ENCODE results near the gene ERCC3.
"Not testable (repeated sequence)": the region's sequence is repeated elsewhere in the genome, so short reads cannot be mapped to it uniquely, and the experiment has no call there.

Gene ERCC3

DNA sequence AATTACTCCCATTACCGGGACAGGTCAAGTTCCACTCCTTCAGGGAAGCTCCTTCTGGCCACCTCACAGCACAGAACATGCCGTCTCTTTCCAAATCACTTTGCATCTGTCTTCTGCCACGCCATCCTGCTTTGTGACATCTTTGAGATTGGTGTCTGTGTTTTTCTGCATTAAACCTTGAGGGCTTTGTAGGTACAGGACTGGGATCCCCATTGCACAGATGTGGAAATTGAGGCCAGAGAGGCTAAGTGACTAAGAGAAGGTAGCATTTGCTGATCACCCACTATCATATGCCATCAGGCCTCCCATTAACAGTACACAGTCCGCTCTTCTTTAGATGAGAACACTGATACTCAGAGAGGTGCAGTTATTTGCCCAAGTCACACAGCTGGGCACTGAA lies 64.4 kb downstream of the ERCC3 start:
- Histone ChIP-seq H3K9me3 (ENCODE audit: control insufficient read depth, low read length) (no peaks in the 10 kb centered on the region), H3K27me3 (ENCODE audit: control insufficient read depth, insufficient read depth, low read length) (no peaks in the 10 kb centered on the region), H3K4me1 (peaks cover 10% of the 10 kb centered on the region), H2AFZ (no peak overlapping the region), H3K79me2 (no peaks in the 10 kb centered on the region), H3K4me3 (ENCODE audit: low read depth, low read length) (no peak overlapping the region), H3K9ac (no peak overlapping the region), H3K27ac (no peak overlapping the region), H3K36me3 (ENCODE audit: control insufficient read depth, insufficient read depth, low read length) (no peaks in the 10 kb centered on the region), H3K4me2 (ENCODE audit: low read length) (no peak overlapping the region)
- TF ChIP-seq, protein P1, sequence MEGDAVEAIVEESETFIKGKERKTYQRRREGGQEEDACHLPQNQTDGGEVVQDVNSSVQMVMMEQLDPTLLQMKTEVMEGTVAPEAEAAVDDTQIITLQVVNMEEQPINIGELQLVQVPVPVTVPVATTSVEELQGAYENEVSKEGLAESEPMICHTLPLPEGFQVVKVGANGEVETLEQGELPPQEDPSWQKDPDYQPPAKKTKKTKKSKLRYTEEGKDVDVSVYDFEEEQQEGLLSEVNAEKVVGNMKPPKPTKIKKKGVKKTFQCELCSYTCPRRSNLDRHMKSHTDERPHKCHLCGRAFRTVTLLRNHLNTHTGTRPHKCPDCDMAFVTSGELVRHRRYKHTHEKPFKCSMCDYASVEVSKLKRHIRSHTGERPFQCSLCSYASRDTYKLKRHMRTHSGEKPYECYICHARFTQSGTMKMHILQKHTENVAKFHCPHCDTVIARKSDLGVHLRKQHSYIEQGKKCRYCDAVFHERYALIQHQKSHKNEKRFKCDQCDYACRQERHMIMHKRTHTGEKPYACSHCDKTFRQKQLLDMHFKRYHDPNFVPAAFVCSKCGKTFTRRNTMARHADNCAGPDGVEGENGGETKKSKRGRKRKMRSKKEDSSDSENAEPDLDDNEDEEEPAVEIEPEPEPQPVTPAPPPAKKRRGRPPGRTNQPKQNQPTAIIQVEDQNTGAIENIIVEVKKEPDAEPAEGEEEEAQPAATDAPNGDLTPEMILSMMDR (IDR thresholded peaks at IDR 0.05), result no peak

DNA sequence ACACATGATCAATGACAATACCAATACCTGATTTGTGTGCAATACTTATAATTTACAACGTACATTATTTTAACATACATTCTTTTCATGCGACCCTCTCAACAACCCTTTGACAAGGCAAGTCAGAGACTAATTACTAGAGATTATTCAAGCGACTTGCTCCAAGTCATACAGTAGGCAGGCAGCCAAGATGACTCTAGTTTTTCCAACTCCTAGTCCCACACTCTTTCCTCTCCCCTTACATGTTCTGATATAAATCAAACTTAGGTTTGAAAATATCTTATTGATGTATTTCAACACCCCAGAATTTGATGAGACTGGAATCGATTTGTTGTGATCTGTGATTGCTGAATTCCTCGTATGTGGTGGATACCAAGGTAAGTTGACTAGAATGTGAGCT lies 65.8 kb downstream of the ERCC3 start:
- no peaks in the 10 kb centered on the region for H3K27me3 ChIP-seq (ENCODE audit: control insufficient read depth, insufficient read depth, low read length)

DNA sequence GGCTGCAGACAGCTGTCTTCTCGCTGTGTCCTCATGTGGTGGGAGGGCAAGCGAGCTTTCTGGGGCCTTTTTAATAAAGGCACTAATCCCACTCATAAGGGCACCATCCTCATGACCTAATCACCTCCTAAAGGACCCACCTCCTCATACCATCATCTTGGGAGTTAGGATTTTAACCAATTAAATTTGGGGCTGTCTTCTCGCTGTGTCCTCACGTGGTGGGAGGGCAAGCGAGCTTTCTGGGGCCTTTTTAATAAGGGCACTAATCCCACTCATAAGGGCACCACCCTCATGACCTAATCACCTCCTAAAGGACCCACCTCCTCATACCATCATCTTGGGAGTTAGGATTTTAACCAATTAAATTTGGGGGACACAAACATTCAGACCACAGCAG lies 66.7 kb downstream of the ERCC3 start:
- not testable (repeated sequence) for H3K27me3 ChIP-seq (ENCODE audit: control insufficient read depth, insufficient read depth, low read length); H3K9ac ChIP-seq; H3K79me2 ChIP-seq; H3K27ac ChIP-seq; H2AFZ ChIP-seq; H3K9me3 ChIP-seq (ENCODE audit: control insufficient read depth, low read length); H3K4me2 ChIP-seq (ENCODE audit: low read length); H3K36me3 ChIP-seq (ENCODE audit: control insufficient read depth, insufficient read depth, low read length); H3K4me3 ChIP-seq (ENCODE audit: low read depth, low read length)
- peaks cover 10% of the 10 kb centered on the region for H3K4me1 ChIP-seq

More for the DNA sequence above, 65.8 kb downstream of the ERCC3 start:
- Histone ChIP-seq H3K9me3 (ENCODE audit: control insufficient read depth, low read length) (no peaks in the 10 kb centered on the region), H3K36me3 (ENCODE audit: control insufficient read depth, insufficient read depth, low read length) (no peaks in the 10 kb centered on the region), H3K4me1 (peaks cover 10% of the 10 kb centered on the region), H3K79me2 (no peaks in the 10 kb centered on the region), H3K4me2 (ENCODE audit: low read length) (no peak overlapping the region), H3K9ac (no peak overlapping the region), H3K27ac (no peak overlapping the region), H2AFZ (no peak overlapping the region), H3K4me3 (ENCODE audit: low read depth, low read length) (no peak overlapping the region)
- TF ChIP-seq, protein P1 (IDR thresholded peaks at IDR 0.05), result no peak

DNA sequence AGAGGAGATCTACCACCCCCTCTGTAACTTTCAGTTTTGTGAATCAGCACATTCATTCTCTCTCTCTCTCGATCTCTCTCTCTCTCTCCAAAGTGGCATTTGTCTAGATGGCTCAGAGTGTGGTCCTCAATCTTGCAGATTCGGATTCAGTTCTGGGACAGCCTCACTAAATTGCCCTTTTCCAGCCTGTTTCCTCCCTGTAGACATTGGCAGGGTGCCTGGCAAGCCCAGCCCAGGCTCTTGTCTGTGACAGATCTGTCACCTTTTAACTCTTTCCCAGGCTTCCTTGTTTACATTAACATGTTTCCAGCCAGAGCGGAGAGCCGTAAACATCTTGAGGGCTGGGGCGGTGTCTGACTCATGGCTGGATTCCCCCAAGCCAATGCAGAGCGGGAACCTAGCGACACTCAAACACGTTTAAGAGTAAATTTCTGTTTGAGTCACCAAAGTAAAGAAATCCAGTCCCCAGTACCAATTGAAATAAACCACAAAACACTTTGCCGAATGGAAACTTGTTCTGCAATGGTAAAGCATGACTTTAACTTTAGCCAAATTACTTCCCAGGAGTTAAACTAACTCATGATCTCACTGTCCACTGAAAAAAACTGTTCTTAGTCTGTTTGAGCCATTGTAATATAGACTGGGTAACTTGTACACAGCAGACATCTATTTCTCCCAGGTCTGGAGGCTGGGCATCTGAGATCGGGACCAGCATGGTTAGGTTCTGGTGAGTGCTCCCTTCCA lies 67.3 kb downstream of the ERCC3 start:
- TF ChIP-seq, protein P1 (IDR thresholded peaks at IDR 0.05), result no peak
- H3K27me3 ChIP-seq (ENCODE audit: control insufficient read depth, insufficient read depth, low read length), result no peaks in the 10 kb centered on the region
- H3K79me2 ChIP-seq, result no peaks in the 10 kb centered on the region
- H3K4me2 ChIP-seq (ENCODE audit: low read length), result peak overlapping the region; percentile 56
- H3K9me3 ChIP-seq (ENCODE audit: control insufficient read depth, low read length), result no peaks in the 10 kb centered on the region
- H2AFZ ChIP-seq, result no peak overlapping the region
- no peak overlapping the region for H3K9ac ChIP-seq
- no peaks in the 10 kb centered on the region for H3K36me3 ChIP-seq (ENCODE audit: control insufficient read depth, insufficient read depth, low read length)
- no peak overlapping the region for H3K27ac ChIP-seq
- peak overlapping the region; percentile 3 for H3K4me3 ChIP-seq (ENCODE audit: low read depth, low read length)
- peaks cover 10% of the 10 kb centered on the region for H3K4me1 ChIP-seq

DNA sequence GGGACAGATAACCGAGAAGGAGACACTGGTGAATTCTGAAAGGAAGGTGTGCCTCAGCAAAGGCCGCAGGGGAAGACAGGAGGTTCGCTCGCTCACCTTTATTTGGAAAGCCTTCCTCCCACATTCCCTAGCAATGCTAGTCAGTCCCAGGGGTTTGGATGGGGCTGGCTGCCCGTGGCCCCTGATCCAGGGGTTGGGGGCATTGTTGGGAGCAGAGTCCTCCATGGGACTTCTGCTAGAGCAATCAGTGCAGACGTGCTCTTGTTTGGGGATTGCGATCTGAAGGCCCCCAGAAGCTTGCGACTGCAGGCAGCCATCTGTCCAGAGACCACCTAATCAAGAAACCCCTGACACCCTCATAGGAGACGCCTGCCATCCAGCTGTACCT lies 67.8 kb downstream of the ERCC3 start:
- H3K4me2 ChIP-seq (ENCODE audit: low read length), result peak overlapping the region; percentile 56
- H3K4me3 ChIP-seq (ENCODE audit: low read depth, low read length), result peak overlapping the region; percentile 3
- no peak overlapping the region for H3K27ac ChIP-seq
- TF ChIP-seq, protein P1 (IDR thresholded peaks at IDR 0.05), result no peak
- H3K79me2 ChIP-seq, result no peaks in the 10 kb centered on the region
- H3K36me3 ChIP-seq (ENCODE audit: control insufficient read depth, insufficient read depth, low read length), result no peaks in the 10 kb centered on the region
- H3K4me1 ChIP-seq, result peaks cover 10% of the 10 kb centered on the region
- H3K9me3 ChIP-seq (ENCODE audit: control insufficient read depth, low read length), result no peaks in the 10 kb centered on the region
- no peak overlapping the region for H3K9ac ChIP-seq
- no peak overlapping the region for H2AFZ ChIP-seq
- no peaks in the 10 kb centered on the region for H3K27me3 ChIP-seq (ENCODE audit: control insufficient read depth, insufficient read depth, low read length)

Measured in parathyroid adenoma (tissue), 2 donors.